Lung (tissue), 12 donors: ENCODE data around the gene CCDC117. TPM values are rescaled to one million over a fixed set of nuclear protein-coding genes. Genes with fewer than 3 reads are reported as not detected.

ENCODE experiments used
- ATAC-seq: fragments of 200-7000 bp; cut with Tn5 transposase; one replicate; pipeline ENCODE4 v1.9.1; 2020; ENCODE audit warnings: moderate number of reproducible peaks; ENCODE audit not compliant: insufficient read depth, low FRiP score
- DNase-seq, 3 donors: peaks; one replicate each; pipeline ENCODE4 v3.0.0-alpha.2; 2013 to 2017
- H3K27ac ChIP-seq, 2 donors: one replicate each; pipeline ENCODE4 v1.5.1; 2013; ENCODE audit warnings: mild to moderate bottlenecking in 2 of 2, moderate library complexity in 2 of 2, control low read depth in 1 of 2, inconsistent platforms in 1 of 2, low read depth in 1 of 2, low read length in 1 of 2
- H3K27me3 ChIP-seq, 3 donors: one replicate each; pipeline ENCODE4 v1.5.1; 2013; ENCODE audit warnings: low read length in 2 of 3; ENCODE audit not compliant: control insufficient read depth in 3 of 3, insufficient read depth in 3 of 3
- H3K36me3 ChIP-seq, 4 donors: one replicate each; pipeline ENCODE4 v1.5.1; 2013; ENCODE audit warnings: low read length in 4 of 4, mild to moderate bottlenecking in 1 of 4, moderate library complexity in 1 of 4; ENCODE audit not compliant: control insufficient read depth in 4 of 4, insufficient read depth in 4 of 4
- H3K4me1 ChIP-seq, 5 donors: one replicate each; pipeline ENCODE4 v1.5.1; 2013; ENCODE audit warnings: low read length in 5 of 5, mild to moderate bottlenecking in 2 of 5, moderate library complexity in 1 of 5; ENCODE audit not compliant: control insufficient read depth in 5 of 5, insufficient read depth in 5 of 5
- H3K4me3 ChIP-seq: one replicate; pipeline ENCODE4 v1.5.1; 2013; ENCODE audit warnings: mild to moderate bottlenecking, control low read depth, moderate library complexity
- H3K9ac ChIP-seq, 2 donors: one replicate each; pipeline ENCODE4 v1.5.1; 2013; ENCODE audit warnings: low read length in 2 of 2, control low read depth in 1 of 2; ENCODE audit not compliant: insufficient read depth in 1 of 2
- H3K9me3 ChIP-seq, 4 donors: one replicate each; pipeline ENCODE4 v1.5.1; 2013; ENCODE audit warnings: low read length in 3 of 4, mild to moderate bottlenecking in 1 of 4, moderate library complexity in 1 of 4; ENCODE audit not compliant: control insufficient read depth in 4 of 4, insufficient read depth in 3 of 4
- WGBS, 2 donors: extraction: QIAGEN DNeasy Blood & Tissue Kit; methylation state at CpG; one replicate each; pipeline ENCODE4 v1.1.7; 2013; 5-methylcytosine and 5-hydroxymethylcytosine counted together
- polyA plus RNA-seq, 2 donors: library from polyadenylated mRNA; stranded (reverse); fragments of 200-250 nt; gene quantifications; one replicate each; pipeline ENCODE4 v1.2.1, GENCODE V29; 2013
- total RNA-seq, 2 donors: library from RNA; depleted of rRNA in 1 of 2; stranded (reverse); fragments of >200 nt in 1 of 2; gene quantifications; one replicate each; pipeline ENCODE4 v1.2.1, GENCODE V29; 2014 to 2021
- TF ChIP-seq, protein P1 (sequence below): IDR thresholded peaks from 2 replicates; pipeline ENCODE4 v1.5.1; 2012; ENCODE audit warnings: mild to moderate bottlenecking; ENCODE audit errors: control extremely low read depth, extremely low read depth
- donor health status: control.
- donor health status: control.
- donor health status: Bipolar disorder and iron deficiency.
- donor health status: healthy.
- donor health status: DM: yes; HTN: yes; CAD: no.

The CCDC117 gene
- total and polyA plus RNA-seq, 4 donors: 7.8 to 29.2 (median 16.4) TPM

DNA sequence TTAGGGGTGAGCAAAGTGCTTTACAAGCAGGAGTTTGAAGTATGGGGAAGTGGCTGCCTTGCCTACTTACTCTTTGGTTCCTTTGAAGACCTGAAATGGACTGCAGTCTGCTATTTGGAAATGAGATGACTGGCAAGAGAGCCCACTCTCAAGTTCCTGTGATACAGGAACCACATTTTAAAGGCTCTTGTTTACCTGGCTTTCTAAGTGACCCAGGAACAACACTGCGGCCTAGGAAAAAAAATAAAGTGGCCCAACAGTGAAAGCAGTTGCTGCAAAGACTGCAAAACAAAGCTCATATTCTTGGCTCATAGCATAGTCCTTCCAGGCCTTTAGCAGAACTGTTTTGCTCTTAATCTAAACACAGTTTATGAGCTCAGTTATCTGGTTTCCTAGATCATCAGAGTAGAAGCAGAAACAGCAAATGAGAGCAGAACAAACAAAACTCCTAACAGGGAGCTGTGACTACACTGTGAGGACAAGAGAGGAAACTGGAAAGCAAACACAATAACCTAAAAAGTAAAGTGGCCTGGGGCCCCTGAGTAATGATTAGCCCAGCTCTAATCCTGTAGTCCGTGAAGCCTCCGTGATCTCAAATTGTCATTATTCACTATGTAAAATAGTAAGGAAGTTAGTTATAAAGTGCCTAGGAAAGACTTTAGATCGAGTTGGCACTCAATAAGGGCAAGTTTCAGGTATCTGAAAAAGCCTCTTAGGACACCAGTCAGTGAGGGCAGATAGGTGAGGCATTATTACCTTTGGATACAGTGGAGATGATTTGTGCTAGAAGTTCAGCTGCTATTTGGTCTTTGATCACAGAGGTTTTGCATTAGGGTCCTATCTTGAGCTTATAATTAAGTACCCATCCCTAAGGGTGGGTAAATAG, 11.5 kb downstream of the CCDC117 start:
- Histone ChIP-seq H3K9ac (no peak overlapping the region), H3K4me3 (no peak overlapping the region), H3K27ac (peak overlapping the region in 1 of 2 donors; percentile 65), H3K9me3 (no peaks in the 10 kb centered on the region), H3K4me1 (peaks cover 0 to 5% (median 3%) of the 10 kb centered on the region in 5 donors), H3K36me3 (peaks cover 23 to 43% (median 41%) of the 10 kb centered on the region in 4 donors), H3K27me3 (no peaks in the 10 kb centered on the region)
- TF ChIP-seq, protein P1, sequence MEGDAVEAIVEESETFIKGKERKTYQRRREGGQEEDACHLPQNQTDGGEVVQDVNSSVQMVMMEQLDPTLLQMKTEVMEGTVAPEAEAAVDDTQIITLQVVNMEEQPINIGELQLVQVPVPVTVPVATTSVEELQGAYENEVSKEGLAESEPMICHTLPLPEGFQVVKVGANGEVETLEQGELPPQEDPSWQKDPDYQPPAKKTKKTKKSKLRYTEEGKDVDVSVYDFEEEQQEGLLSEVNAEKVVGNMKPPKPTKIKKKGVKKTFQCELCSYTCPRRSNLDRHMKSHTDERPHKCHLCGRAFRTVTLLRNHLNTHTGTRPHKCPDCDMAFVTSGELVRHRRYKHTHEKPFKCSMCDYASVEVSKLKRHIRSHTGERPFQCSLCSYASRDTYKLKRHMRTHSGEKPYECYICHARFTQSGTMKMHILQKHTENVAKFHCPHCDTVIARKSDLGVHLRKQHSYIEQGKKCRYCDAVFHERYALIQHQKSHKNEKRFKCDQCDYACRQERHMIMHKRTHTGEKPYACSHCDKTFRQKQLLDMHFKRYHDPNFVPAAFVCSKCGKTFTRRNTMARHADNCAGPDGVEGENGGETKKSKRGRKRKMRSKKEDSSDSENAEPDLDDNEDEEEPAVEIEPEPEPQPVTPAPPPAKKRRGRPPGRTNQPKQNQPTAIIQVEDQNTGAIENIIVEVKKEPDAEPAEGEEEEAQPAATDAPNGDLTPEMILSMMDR: no peak
- ATAC-seq: peak; percentile 58
- DNase-seq: peak; percentile 30 to 69 (median 46)
- 47 to 55% methylated on average over 4 of the region's 4 CpGs for WGBS, 2 donors

DNA sequence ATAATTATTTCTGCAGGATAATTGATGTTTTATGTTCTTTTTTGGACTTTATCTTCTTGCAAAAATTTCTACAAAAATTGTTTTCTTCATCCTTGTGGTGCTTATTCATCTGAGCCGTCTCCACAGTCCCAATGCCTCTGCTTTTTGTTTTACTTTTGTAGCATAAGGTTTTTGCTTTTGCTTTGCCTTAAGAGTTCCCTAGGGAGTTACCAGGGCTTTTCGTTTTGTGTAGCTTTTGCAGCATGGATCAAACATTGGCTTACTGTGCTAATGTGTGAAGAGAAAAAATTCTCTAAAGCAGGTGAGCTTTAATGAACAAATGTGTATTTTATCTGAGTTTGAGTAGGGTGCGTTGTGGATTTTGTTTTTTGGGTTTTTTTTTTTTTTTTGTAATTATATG, 16.1 kb downstream of the CCDC117 start:
- Histone ChIP-seq H3K36me3 (peaks cover 21 to 35% (median 31%) of the 10 kb centered on the region in 4 donors), H3K4me1 (peaks cover 0 to 4% (median under 1%) of the 10 kb centered on the region in 5 donors), H3K27ac (no peak overlapping the region)

DNA sequence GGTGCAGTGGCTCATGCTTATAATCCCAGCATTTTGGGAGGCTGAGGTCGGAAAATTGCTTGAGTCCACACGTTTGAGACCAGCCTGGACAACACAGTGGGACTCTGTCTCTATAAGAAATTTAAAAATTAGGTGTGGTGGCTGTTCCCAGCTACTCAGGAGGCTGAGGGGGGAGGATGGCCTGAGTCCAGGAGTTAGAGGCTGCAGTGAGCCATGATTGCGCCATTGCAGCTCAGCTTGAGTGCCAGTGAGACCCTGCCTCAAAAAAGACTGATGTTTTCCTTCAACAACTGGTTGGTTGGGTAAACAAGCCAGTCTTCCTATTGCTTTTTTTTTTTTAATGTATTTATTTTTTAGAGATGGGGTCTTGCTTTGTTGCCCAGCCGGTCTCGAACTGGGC, 18.6 kb downstream of the CCDC117 start:
- DNase-seq: no peak
- H3K36me3 ChIP-seq: peaks cover 21 to 34% (median 33%) of the 10 kb centered on the region in 4 donors
- 93 to 96% methylated on average over 5 of the region's 5 CpGs for WGBS, 2 donors
- H3K27ac ChIP-seq: no peak overlapping the region
- H3K4me3 ChIP-seq: no peak overlapping the region
- no peaks in the 10 kb centered on the region for H3K27me3 ChIP-seq
- peaks cover 0 to 5% (median 0%) of the 10 kb centered on the region in 5 donors for H3K4me1 ChIP-seq
- TF ChIP-seq, protein P1: no peak
- no peak overlapping the region for H3K9ac ChIP-seq
- no peak for ATAC-seq
- no peaks in the 10 kb centered on the region for H3K9me3 ChIP-seq

More for the DNA sequence above, 16.1 kb downstream of the CCDC117 start:
- Histone ChIP-seq H3K9me3 (no peaks in the 10 kb centered on the region), H3K9ac (no peak overlapping the region), H3K4me3 (no peak overlapping the region), H3K27me3 (no peaks in the 10 kb centered on the region)
- 82 to 86% methylated on average over 3 of the region's 3 CpGs for WGBS, 2 donors
- no peak for ATAC-seq
- no peak for DNase-seq
- TF ChIP-seq, protein P1: no peak
